ENCODE results near the gene AKT3.

GRCh38 chr1:243483071-243483771 lies 366.8 kb downstream of the AKT3 start:
- TF ChIP-seq CTCF (IDR thresholded peaks at IDR 0.05 in 4 of 5, conservative IDR thresholded peaks at IDR 0.05 in 1 of 5) = no peak
- no peak for TF ChIP-seq POLR2A (IDR thresholded peaks at IDR 0.05)

Data from gastrocnemius medialis (tissue), 4 donors.